Mesangial cell (primary cell): ENCODE measurements around the gene HPF1. TPM values are rescaled to one million over a fixed set of nuclear protein-coding genes. Genes with fewer than 3 reads are reported as not detected.

Experiments
- total RNA-seq: library from RNA; depleted of rRNA; stranded (reverse); fragments of >200 nt; gene quantifications from 2 replicates; pipeline ENCODE4 v1.2.3, GENCODE V29; 2015

The HPF1 gene
- 23.6 and 44.2 TPM in 2 replicates for total RNA-seq

GRCh38 chr4:169757575-169758184 lies at the start of gene HPF1:
Gene HPF1, minus strand, starts transcription at chr4:169757944. Its CDS starts 67 bp downstream, at chr4:169757877.

Other genes with a start within 250 kb of the HPF1 start
- gene NEK1, start 145.4 kb downstream of the HPF1 start, total RNA-seq = 4.6 and 5.2 TPM in 2 replicates
- gene CLCN3, start 137.4 kb downstream of the HPF1 start, total RNA-seq = 21.3 and 22.7 TPM in 2 replicates